ENCODE measurements around the gene PRR5.
"Not testable (repeated sequence)": the region's sequence is repeated elsewhere in the genome, so short reads cannot be mapped to it uniquely, and the experiment has no call there.

Gene PRR5

DNA sequence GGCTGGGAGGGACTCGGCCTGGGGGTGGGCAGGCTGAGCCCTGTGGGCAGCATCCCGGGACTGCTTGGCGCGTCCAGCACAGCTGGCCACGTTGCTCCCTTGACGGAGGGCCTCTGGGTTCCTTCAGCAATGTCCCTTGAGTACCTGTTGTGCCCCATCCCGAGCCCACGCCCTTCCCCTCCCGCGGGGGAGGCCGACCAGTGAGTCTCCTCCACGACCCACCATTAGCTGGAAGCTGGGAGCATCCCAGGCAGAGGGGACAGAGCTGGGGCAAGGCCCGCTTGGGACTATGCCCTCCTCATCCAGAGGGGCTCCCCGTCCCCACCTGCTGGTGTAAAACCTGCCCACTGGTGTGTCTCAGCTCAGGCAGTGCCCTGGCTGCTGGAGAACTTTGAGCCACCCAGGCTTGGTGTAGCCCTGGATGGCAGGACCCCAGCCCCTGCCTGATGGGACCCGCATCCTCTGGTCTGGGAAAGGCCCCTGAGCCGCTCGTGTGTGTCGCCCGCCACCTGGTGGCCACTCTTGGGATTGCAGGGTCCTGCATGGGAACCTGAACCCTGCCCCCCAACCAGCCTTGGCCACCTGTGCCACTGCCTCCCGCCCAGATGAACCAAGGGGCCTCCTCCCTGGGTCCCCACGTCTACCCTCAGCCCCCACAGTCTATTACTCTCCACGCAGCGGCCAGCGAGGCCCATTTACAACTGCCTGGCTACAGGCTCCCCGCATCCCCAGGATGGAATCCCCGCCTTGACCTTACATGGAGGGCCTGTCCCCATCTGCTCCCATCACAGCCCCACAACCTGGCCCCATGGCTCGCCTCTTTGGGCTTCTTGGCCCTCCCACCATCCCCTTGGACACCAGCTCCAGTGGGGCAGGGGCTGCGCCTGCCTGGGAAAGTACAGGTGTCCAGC lies 33.8 kb downstream of the PRR5 start:
- peak; percentile 89 for DNase-seq (ENCODE audit: low read depth)

DNA sequence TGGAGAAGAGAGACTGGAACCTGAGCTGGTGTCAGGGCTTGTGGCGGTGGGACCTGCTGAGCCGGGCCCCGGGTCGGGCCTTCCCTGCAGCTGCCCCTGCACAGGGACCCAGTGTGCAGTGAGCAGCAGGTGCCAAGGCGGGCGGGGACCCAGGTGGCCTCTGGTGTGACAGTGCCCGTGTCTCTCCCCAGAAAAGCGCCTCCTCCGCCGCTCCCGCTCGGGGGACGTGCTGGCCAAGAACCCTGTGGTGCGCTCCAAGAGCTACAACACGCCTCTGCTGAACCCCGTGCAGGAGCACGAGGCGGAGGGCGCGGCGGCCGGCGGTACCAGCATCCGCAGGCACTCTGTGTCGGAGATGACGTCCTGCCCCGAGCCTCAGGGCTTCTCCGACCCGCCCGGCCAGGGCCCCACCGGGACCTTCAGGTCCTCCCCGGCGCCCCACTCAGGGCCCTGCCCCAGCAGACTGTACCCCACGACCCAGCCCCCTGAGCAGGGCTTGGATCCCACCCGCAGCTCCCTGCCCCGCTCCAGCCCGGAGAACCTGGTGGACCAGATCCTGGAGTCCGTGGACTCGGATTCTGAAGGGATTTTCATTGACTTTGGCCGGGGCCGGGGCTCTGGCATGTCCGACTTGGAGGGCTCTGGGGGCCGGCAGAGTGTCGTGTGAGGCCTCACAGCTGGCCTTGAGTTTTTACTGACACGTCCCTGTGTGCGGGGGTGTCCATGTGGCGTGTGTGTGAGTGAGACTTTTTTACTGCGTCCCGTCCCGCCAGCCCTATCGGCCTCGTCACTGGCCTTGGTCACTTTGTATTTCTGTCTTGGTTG lies 34.8 kb downstream of the PRR5 start:
- no peak for DNase-seq (ENCODE audit: low read depth)

DNA sequence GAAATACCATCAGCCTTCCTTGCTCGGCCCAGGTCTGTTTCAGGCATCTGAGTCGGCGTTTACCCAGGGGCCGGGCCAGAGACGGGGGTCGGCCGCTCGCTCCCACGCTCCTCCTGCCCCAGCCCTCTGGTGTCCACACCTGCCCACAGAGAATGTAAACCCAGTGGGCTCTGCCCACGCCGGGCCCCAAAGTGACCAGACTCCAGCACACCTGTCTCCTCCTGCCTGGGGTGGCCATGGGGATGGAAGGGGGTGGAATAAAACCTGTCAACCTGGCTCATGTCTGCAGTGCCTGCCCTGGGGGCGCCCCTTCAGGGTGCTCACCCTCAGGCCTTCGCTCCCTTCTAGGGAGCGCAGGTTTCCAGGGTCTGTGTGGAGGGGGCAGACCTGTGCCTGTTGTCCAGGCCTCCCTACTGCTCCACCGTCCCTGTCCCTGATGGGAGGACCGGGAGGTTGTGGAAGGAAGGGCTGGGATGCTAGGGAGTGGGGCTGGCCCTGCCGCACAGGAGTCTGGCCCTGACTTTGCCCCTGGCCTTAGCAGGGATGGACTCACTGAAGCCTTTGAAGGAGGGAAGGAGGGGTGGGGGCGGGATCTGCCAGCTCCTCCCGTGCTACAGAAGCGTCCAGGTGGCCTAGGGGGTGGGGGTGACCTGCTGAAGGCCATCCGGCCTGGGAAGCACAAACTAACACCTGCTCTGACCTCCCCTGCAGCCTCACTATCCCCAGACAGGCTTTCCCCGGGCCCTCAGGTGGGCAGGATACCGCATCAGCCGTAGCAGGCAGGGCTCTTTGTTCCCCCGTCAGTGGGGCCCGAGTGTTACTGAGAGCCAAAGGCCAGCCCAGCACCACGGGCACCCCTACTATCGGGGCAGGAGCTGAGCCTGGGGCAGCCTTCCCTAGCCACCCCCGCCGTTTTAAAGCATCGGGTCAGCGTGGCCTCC lies 35.7 kb downstream of the PRR5 start:
- no peak for DNase-seq (ENCODE audit: low read depth)

DNA sequence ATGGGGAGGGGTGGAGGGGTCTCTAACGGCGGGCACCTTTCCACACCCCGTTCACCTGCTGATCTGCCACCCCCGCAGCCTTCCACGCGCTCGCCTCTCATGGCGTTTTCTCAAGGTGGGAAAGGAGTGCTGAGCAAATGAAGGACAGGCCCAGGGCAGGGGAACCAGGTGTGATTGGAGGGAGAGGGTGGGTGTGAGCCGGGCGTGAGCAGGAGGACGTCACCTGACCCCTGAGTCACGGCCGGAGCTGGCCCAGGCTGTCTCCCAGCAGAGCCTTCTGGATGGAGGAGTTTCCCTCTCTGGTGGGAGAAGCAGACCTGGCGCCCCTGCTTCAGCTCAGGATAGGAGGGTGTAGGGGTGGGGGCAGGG lies 36.3 kb downstream of the PRR5 start:
- DNase-seq (ENCODE audit: low read depth) = no peak

DNA sequence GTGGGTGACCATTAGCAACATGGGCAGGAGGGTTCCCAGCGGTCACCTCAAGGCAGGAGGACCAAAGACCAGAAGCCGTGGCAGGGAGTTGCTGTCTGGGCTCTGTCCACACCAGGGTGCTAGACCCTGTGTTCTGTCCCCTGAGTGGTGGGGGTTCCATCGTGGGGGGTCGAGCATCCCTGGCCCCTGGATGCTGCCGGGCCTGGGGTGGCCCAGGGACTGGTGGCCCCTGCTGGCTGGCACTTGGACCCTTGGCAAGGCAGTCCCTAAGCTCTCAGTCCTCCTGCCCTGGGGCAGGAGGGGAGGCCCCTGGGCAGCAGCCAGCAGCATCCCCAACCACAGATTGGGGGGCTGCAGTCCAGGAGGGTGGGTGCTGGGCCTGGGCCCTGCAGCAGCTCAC lies 37.0 kb downstream of the PRR5 start:
- no peak for DNase-seq (ENCODE audit: low read depth)

DNA sequence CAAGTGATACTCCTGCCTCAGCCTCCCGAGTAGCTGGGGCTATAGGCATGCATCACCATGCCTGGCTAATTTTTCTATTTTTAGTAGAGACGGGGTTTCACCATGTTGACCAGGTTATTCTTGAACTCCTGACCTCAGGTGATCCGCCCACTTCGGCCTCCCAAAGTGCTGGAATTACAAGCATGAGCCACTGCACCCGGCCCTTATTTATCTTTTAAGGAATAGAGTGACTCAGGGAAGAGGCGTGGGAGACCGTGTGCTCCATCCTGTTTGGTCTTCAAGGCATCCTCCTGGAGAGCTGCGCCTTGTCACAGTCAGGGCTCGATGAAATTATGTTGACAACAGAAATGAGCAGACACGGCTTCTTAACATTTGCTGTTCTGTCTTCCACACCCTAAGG lies 37.7 kb downstream of the PRR5 start:
- DNase-seq (ENCODE audit: low read depth) = not testable (repeated sequence)

DNA sequence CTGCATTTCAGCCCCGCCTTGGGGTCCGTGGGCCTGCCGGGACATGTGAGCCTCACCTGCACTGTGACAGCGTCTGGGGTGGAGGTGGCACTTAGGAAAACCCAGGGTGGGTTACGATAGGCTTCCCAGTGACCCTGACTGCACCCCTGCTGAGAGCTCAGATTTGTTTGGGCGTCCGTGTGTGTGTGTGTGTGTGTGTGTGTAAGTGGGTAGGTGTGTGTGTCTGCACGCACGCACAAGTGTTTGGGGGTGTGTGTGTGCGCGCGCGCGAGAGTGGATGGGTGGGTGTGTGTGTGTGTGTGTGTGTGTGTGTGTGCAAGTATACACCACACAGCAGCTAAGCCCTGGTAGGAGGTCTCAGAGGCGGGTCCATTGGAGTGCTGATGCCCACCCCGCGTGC lies 38.3 kb downstream of the PRR5 start:
- DNase-seq (ENCODE audit: low read depth) = no peak

DNA sequence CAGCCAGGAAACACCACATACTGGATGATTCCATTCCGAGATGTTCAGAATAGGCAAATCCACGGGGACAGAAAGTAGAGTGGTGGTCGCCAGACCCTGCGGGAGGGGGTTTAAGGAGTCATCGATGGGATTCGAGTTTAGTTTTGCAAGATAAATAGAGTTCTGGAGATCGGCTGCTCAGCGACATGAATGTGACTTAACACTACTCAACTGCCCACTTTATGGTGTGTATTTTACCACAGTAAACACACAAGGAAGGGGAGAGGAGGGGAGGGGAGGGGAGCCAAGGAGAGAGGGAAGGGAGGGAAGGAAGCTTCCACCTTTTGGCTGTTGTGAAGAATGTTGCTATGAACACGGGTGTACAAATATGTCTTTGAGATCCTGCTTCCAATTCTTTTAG lies 39.9 kb downstream of the PRR5 start:
- no peak for DNase-seq (ENCODE audit: low read depth)

DNA sequence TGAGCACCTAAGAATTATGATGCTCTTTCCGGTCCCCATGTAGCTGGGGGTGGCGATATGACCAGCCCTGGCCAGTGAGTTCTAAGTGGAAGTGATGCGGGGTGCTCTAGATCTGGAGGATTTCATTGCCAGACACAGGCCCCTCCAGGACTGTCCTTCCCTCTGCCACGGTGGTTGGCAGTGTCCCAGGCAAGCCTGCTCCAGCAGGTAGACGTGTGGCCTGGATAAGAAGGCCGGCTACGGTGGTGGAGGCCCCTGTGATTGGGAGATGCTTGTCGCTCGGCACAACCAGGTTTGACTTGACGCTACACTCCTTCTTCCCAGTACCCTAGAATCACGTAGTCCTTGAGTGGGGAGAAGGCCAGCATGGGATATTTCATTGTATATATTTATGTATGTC lies 41.2 kb downstream of the PRR5 start:
- no peak for DNase-seq (ENCODE audit: low read depth)

DNA sequence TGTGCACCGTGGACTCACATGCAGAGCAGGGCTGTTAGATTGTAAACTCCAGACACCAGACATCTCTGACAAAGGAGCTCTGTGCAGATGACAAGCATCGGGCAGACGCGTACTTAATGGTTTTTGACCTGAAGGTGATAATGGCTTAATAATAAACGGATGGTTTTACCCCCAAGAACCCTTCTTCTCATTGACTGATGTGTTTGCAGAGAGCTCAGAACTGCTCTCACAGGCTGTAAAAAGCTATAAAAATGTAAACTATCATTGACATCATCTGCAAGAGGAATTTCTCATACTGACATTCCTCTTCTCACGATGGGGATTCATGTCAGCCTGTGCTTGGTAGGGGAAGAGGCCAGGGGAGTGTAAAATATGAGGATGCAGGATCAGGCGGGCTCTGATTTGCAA lies 41.8 kb downstream of the PRR5 start:
- DNase-seq (ENCODE audit: low read depth) = no peak

DNA sequence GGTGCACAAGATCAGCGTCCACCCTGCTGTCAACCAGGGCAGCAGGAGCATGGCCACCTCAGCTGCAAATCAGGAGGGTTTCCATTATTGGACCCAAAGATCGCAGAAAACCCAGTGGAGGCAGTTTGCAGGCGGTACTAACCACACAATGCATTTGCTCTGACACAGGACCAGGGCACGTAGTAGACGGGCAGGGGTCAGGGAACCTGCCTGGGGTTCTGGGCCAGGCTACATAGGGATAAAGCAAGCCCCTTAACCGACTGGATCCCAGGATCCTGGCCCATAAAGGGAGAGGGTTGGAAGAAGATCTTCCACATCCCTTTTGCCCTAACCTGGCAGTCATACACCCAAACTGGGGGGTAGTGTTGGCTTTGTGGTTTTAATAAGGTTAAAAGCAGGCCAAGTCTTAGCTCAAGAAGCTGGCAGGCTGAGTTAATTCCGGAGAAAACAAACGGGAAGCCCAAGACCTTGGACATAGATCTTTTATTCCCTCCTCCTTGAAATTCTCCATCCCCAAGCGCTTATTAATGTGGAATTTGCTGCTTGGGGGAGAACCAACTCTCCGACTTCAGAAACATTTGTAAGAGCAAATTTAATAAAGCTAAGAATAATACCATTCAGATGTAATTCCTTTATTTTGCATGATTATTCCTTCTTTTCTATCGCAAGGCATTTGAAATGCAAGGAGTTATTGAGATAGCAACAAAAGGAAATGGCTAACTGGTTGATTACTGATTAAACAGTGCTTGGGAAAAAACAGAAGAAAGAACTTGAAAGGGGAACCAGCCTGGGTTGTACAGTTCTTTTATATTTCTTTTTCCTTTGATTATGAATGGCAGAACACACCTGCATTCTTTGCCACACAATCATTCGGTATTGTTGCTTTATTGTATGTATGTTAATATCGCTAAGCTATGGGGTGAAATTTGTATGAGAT lies 44.1 kb downstream of the PRR5 start:
- DNase-seq (ENCODE audit: low read depth) = no peak

DNA sequence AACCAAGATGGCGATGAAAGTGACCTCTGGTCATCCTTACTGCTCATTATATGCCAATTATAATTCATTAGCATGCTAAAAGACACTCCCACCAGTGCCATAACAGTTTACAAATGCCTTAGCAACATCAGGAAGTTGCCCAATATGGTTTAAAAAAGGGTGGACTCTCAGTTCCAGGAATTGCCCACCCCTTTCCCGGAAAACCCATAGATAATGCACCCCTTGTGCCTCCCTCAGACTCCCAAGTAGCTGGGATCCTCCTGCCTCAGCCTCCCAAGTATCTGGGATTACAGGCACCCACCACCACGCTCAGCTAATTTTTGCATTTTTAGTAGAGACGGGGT lies 45.8 kb downstream of the PRR5 start:
- DNase-seq (ENCODE audit: low read depth) = not testable (repeated sequence)

DNA sequence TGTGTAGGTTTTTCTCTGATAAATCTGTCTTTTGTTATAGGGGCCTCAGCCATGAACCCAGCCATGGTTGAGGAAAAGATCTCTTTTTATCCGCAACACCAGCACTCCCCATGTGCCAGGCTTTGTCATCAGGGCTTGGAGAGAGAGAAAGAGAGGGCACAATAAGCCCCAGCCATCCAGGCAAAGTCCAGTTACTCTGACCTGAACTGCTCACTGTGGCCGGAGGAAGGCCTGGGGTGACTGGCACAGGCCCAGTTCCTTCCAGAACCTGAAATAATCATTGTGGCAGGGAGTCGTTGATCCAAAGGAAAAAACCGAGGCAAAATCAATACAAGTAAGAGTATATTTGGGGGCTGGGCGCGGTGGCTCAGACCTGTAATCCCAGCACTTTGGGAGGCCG lies 46.5 kb downstream of the PRR5 start:
- no peak for DNase-seq (ENCODE audit: low read depth)

DNA sequence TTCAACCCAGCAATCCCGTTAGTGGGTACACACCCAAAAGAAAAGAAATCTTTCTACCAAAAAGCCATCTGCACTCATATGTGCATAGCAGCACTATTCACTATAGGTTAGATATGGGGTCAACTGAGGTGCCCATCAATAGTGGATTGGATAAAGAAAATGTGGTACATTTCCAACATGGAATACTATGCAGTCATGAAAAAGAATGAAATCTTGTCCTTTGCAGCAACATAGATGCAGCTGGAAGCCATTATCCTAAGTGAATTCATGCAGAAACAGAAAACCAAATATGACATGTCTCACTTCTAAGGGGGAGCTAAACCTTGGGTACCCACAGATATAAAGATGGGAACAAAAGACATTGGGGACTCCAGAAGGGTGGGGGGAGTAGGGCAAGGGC lies 48.5 kb downstream of the PRR5 start:
- no peak for DNase-seq (ENCODE audit: low read depth)

DNA sequence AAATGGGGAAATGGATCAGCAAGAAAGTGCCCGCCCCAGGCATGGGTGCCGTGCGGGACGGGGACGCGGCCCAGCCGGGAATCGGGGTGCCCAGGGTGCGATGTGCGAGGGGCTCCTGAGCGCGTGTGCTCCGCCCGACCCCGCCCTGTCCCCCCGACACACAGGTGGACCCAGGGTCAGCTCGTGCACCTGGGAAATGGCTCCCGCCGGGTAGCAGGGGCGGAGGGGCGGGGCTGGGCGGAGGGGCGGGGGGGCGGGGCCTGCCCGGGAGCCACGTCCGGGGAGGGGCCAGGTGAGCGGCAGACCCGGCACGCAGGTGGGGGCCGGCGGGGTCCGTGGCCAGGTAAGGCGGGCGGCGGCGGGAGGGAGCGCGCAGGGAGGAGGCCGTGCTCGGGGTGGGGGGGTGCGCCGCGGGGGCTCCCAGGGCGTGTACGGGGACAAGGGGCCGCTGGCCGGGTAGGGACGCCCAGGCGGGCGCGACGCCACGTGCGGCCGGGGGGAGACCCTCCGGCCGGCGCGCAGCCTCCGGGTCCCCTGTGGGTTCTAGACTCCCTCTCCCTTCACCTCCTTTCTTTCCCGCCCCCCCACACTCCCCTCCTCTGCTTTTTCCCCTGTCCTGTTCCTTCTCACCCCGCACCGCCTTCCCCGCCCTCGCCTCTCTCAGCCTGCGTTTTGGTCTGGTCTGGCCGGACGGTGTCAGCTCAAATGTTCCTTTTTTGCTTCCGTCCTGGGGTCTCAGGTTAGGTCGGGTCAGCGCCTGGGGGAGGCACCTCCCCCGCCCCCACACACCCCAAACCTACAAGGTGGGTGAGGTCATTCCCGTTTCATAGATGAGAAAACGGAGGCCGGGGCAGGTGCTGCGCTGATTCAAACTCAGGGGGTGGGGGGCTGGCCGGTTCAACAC lies 50.5 kb downstream of the PRR5 start, which contains the start of gene ARHGAP8:
ARHGAP8 (plus strand) TSS at position 291 of the 904 bp plus-strand sequence. CDS start 33,953 bp downstream, outside the sequence.
- DNase-seq (ENCODE audit: low read depth) = no peak

DNA sequence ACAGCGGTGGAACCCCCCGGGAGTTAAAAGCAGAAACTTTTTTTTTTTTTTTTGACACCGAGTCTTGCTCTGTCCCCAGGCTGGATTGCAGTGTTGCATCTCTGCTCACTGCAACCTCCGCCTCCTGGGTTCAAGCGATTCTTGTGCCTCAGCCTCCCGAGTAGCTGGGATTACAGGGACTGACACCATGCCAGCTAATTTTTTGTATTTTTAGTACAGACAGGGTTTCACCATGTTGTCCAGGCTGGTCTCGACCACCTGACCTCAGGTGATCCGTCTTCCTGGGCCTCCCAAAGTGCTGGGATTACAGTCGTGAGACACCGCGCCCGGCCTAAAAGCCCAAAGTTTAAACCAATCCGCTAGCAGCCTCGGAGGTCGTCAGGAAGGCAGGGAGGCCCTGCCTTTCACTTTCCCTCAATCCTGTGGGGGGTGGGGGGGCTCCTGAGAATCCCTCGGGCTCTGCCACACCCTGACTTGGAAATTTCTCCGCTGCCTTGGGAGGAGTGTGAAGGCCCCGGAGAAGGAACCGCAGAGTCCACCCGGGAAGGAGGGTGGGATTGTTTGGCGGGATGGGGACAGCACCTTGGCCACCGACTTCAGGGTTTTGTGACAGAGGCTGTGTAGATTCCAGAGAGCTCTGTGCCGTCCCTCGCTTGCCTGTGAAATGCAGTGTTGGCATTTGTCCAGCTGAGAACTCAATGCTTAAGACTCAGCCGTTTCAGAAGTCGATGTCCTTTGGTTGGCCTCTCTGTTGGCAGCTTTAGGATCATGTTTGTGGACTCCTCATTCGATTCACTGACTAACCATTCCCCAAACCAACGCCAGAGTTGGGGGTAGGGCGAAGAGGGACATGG lies 51.4 kb downstream of the PRR5 start:
- no peak for DNase-seq (ENCODE audit: low read depth)

DNA sequence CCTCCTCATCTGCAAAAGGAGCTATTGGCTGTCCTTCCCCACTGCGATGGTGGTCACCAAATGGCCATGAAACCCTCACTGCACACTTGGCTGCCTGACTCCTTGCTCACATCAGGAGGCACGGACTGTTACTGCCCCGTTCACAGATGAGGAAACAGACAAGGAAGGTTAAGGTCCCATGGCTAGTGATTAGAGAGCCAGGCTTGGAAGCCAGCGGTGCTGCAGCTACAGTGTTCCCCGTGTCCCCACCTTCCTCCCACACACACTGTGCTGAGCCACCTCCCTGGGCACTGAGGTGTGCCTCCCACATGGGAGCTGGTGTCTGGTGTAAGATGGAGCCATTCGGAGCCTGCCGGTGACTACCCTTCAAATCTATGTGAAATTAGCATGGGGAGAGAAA lies 53.0 kb downstream of the PRR5 start:
- no peak for DNase-seq (ENCODE audit: low read depth)

DNA sequence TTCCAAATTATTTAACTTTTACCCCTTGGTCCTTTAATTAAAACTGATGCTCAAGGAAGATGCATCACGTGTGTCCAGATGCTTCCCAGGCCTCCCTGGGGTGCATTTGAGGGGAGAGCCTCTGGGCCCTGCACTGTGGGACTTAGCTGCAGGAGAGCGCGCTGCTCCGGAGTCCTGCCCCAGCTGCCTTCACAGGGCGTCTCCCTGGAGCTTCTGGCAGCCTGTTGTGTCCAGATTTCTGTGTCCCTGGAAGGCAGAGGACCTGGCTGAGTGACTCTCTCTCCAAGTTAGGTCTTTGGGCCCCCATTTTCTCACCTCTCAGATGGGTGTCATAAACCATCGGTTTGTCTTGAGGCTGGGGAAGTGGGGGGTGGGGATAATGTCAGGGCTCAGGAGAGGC lies 53.4 kb downstream of the PRR5 start:
- no peak for DNase-seq (ENCODE audit: low read depth)

DNA sequence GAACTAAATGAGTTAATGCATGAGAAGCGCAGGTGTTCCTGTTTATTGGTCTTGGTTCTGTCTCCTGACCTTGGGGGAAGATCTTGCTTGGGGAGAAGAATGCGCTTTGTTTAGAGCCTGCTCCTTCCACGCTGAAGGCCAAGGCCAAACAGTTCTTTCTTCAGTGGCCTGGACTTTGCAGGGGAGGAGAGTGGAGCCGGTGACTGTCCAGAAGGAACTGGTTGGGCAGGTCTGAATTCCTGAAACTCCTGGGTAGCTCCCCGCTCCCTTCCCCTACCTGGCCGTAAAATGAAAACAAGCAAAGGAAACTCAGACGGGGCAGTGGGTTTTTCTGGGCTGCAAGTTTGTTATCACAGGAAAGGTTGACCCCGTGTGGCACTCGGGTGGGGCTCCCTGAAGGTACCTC lies 54.0 kb downstream of the PRR5 start:
- no peak for DNase-seq (ENCODE audit: low read depth)

Data from activated T-cell treated with anti-CD3 and anti-CD28 coated beads for 1 hour (primary cell).